Cardiac muscle cell (in vitro differentiated cells and primary cell): ENCODE measurements around the gene ANGPT4. TPM values are rescaled to one million over a fixed set of nuclear protein-coding genes. Genes with fewer than 3 reads are reported as not detected.

Experiments
- DNase-seq, 2 donors: peaks; one replicate each; pipeline versions ENCODE4 v3.0.0 to v3.0.0-alpha.2; 2010 to 2017; ENCODE audit warnings: low read depth in 1 of 2, low spot score in 1 of 2
- H3K27ac ChIP-seq: fragments of 200-600 bp; sonication (generic); 2 replicates; pipeline ENCODE4 v1.5.1; 2016
- H3K27me3 ChIP-seq: fragments of 200-600 bp; sonication (generic); 2 replicates; pipeline ENCODE4 v1.6.0; 2016; ENCODE audit warnings: control low read depth
- H3K36me3 ChIP-seq: fragments of 200-600 bp; sonication (generic); 2 replicates; pipeline ENCODE4 v1.5.1; 2016; ENCODE audit warnings: control low read depth
- H3K4me1 ChIP-seq: fragments of 200-600 bp; sonication (generic); 2 replicates; pipeline ENCODE4 v1.8.1; 2017; ENCODE audit warnings: low read depth, mild to moderate bottlenecking, mixed run types
- H3K4me3 ChIP-seq: fragments of 200-600 bp; sonication (generic); 2 replicates; pipeline ENCODE4 v1.5.1; 2016; ENCODE audit warnings: mild to moderate bottlenecking
- H3K9me3 ChIP-seq: fragments of 200-600 bp; sonication (generic); 2 replicates; pipeline ENCODE4 v1.5.1; 2017; ENCODE audit warnings: low read depth, mild to moderate bottlenecking, control low read depth
- CTCF ChIP-seq: IDR thresholded peaks from 2 replicates; pipeline ENCODE4 v1.5.1; 2012; ENCODE audit warnings: low read depth, mild to moderate bottlenecking, low read length
- polyA plus RNA-seq: library from polyadenylated mRNA; unstranded; fragments of >200 nt; fragmentation: Nextera tagmentation; extraction: Ambion mirVana; gene quantifications from 2 replicates; pipeline ENCODE4 v1.2.1, GENCODE V29; 2016
- total RNA-seq: library from RNA; depleted of rRNA; stranded (reverse); fragments of >200 nt; gene quantifications from 2 replicates; pipeline ENCODE4 v1.2.3, GENCODE V29; 2016

Gene ANGPT4
- total and polyA plus RNA-seq, 2 experiments from 2014 or later = 0.15 to 0.80 TPM

GRCh38 chr20:845226-845868, 70.8 kb downstream of the ANGPT4 start:
- H3K27me3 ChIP-seq = no peaks in the 10 kb centered on the region
- TF ChIP-seq CTCF = no peak
- H3K4me3 ChIP-seq = no peak overlapping the region
- DNase-seq = no peak
- no peaks in the 10 kb centered on the region for H3K36me3 ChIP-seq
- no peaks in the 10 kb centered on the region for H3K9me3 ChIP-seq
- H3K4me1 ChIP-seq = peaks cover 33% of the 10 kb centered on the region
- H3K27ac ChIP-seq = no peak overlapping the region

DNA sequence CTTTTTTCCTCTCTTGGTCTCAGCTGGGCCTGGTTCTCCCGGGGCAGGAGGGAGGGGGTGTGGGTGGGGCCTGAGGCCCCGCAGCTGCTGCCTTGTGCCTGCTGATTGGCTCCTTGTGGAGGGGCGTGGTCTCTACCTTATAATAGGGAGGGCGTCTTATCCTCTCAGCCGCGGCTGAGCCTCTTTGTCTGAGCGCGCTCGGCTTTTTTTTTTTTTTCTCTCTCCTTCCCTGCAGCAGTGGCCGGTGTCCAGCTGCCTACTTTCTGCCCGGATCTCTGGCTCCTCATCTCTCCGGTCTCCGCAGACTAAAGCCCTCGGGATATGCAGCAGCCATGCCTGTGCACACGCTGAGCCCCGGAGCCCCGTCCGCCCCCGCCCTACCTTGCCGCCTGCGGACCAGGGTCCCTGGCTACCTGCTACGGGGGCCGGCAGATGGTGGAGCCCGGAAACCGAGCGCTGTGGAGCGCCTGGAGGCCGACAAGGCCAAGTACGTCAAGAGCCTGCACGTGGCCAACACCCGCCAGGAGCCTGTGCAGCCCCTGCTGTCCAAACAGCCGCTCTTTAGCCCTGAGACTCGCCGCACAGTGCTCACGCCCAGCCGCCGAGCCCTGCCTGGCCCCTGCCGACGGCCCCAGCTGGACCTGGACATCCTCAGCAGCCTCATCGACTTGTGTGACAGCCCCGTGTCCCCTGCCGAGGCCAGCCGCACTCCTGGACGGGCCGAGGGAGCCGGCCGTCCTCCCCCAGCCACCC, 71.5 kb downstream of the ANGPT4 start:
- Histone ChIP-seq H3K9me3 (no peaks in the 10 kb centered on the region), H3K27ac (no peak overlapping the region), H3K4me3 (peak overlapping the region; percentile 32), H3K36me3 (no peaks in the 10 kb centered on the region), H3K27me3 (no peaks in the 10 kb centered on the region), H3K4me1 (peaks cover 33% of the 10 kb centered on the region)
- DNase-seq = peak; percentile 95 to 97
- no peak for TF ChIP-seq CTCF

DNA sequence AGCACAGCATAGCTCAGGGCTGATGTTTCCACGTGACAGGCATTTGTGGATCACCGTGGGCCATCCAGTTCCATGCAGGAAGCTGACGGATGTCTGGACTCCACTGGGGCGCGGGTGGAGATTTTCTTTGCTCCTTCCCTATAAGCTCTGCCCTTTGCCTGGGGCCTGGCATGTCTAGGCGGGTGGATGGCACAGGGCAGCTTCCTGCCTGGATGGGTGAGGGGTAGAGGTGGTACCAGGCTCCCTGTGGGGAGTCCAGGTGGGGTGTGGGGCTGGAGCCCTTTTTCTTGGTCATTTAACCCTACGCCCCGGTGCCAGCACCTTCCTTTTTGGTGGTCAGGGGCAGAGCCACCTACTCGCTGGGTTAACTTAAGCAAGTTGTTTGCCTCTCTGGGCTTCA, 72.2 kb downstream of the ANGPT4 start:
- TF ChIP-seq CTCF = no peak

DNA sequence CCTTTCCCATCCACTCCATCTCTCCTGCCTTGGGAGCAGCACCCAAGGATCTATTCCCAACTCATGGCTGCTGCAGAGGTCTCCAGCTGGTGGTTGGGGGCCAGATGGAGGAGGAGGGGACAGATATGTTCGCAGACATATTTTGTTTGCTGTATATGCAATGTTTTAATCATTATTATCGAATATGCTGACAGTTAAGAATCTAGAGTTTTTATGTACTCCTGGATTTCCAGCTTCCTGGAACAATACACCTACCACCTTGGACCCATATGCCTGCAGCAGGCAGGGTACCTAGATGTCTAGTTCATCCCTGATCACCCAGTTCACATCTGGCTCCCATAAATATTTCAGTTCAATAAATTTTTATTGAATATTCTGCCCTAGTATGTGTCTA, 73.6 kb downstream of the ANGPT4 start:
- no peak for DNase-seq
- H3K4me1 ChIP-seq = peaks cover 33% of the 10 kb centered on the region
- no peaks in the 10 kb centered on the region for H3K36me3 ChIP-seq
- TF ChIP-seq CTCF = no peak
- no peaks in the 10 kb centered on the region for H3K27me3 ChIP-seq
- peak overlapping the region; percentile 47 for H3K4me3 ChIP-seq
- no peaks in the 10 kb centered on the region for H3K9me3 ChIP-seq
- no peak overlapping the region for H3K27ac ChIP-seq

More for the DNA sequence above, 72.2 kb downstream of the ANGPT4 start:
- Histone ChIP-seq H3K9me3 (no peaks in the 10 kb centered on the region), H3K4me1 (peaks cover 33% of the 10 kb centered on the region), H3K27me3 (no peaks in the 10 kb centered on the region), H3K4me3 (no peak overlapping the region), H3K36me3 (no peaks in the 10 kb centered on the region), H3K27ac (no peak overlapping the region)
- no peak for DNase-seq

DNA sequence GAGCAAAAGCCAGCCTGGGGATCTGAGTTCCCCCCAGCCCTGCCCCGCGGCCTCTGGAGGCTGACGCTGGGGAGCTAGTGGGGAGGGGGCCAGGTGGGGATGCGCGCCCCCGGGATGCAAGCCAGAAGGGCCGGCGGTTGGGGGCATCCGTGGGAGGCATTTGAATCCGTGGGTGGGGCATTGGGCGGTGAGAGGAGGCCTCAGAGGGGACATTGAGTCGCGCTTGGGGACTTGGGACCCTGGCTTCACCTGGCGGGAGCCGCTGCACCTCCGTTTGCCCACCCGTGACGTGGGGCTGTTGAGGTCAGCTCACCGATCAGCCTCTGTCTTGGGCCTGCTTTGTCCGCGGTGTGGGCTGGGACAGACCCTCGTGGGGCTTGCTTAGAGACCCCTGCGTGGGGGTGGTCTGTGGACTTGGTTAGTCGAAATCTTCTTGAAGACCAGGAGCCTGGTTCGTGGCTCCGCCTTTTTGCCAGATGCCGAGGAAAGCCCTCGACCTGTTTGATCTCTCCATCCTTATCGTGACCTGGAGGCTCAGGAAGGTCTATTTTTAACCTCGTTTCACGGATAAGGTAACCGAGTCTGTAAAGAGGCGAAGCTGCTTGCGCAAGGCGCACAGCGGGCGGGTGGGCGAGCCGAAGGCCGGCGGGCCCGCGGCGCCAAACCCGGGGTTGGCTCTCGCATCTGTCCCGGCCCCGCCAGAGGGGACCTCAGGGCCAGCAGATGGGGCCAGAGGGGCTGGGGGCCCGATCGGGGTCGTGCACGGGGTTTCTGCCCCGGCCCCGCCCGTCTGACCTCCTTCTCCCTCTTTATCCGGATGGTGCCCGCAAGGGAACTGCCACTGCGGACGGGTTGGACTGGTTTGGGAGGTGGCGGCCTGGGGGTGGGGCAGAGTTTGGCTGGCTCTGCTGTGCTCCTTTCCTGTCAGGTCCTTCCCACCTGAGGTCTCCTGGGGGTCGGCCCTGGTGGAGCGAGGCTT, 74.3 kb downstream of the ANGPT4 start:
- H3K27ac ChIP-seq = peak overlapping the region; percentile 19
- no peak for TF ChIP-seq CTCF
- peaks cover 30% of the 10 kb centered on the region for H3K4me1 ChIP-seq
- peak overlapping the region; percentile 47 for H3K4me3 ChIP-seq
- H3K9me3 ChIP-seq = no peaks in the 10 kb centered on the region
- DNase-seq = peak in 1 of 2 donors; percentile 74
- no peaks in the 10 kb centered on the region for H3K27me3 ChIP-seq
- no peaks in the 10 kb centered on the region for H3K36me3 ChIP-seq
